AG20443 (cell line): ENCODE results near the gene TAF5L.
"Not testable (repeated sequence)": the region's sequence is repeated elsewhere in the genome, so short reads cannot be mapped to it uniquely, and the experiment has no call there.

ENCODE experiments used
- DNase-seq: peaks from one replicate; pipeline ENCODE4 v3.0.0; 2012; ENCODE audit warnings: low spot score, mixed read lengths

TAF5L gene

DNA sequence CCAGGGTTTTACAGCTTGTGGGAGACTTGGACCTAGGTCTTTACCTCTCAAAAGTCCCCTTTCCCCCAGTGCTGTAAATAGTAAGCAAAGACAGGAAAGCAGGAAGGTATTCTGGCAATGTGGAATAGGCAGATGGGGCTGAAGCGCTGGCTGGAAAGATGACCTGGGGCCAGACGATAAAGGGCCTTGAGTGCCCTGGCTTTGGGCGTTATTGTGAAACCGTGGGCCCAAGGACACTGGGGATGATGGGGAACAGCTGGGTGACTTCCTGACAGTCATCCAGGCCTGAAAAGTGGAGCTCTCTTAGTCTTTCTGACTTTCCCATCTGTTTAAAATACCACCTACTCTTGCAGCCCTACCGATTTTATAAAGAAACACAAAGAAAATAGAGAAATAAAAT is 16.5 kb upstream of the TAF5L start:
- DNase-seq, result no peak

DNA sequence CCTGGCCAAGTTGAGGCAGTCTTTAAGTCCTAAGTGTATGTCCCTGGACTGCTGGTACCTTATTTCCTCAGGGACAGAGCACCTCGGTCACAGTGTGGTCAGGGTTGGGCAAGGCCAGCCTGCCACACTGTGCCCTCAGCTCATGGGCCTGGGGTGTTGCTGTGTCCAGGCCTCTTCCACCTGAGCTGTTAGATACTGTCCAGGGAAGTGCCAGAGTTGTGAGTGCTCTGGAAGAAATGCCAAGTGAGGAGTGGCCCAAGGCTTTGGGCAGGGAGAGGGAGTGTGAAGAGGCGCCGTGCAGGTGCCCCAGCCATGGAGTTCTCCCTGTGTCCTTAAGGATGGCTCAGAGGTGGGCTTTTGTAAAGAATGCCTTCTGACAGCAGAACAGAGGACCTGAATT is 15.4 kb upstream of the TAF5L start:
- DNase-seq, result no peak

DNA sequence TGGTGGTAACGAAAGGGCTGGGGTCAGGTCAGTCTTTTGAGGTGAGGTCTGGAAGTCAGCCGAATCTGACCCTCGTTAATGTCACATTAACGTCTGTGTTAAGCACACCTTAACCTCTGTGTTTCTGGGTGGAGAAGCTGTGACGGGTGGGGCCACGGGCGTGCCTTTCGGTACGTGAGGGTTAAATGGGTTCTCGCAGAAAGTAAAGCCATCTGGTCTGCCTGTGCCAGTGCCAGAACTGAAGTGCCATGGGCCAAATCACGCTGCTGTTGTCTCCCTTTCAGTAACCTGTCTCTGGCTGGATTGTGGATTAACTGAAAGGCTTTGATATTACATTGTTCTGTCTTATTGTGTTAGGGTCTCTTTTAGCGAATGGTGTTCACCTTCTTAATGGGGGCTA is 14.5 kb upstream of the TAF5L start:
- no peak for DNase-seq

DNA sequence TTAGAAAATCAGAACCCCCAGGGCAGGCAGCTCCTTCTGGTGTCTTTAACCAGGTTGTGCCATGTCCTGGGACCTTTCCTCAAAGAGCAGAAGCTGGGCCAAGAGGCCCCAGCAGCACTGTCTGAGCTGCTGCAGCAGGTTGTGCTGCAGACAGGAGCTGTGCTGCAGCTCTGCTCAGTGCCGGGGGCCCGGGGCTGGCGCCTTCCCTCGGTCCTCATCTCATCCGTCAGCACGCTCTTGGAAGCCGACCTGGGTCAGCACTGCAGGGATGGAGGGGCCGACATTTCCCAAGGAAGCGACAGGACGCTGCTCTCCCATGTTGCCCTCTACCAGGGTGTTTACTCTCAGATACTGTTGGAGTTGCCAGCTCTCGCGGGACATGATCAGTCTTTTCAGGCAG is 11.8 kb upstream of the TAF5L start:
- DNase-seq, result no peak

GRCh38 chr1:229636042-229636441 is 10.1 kb upstream of the TAF5L start:
- DNase-seq, result no peak

DNA sequence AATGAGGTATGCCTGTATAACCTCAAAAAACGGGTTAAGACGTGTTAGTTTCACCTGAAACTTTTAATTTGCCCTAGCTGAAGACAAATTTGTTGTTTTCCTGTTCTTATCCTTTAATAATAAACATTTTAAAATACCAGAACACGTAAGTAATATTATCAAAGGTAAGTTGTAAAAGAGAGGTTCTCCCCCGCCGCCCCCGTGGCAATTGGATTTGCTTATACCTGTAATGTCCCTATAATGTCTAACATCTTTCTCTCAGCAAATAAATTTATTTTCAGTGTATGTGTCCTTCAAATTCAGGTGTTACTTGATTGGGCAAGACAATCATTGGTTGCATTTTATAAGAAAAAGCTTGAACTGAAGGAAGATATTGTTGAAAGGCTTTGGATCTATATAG is 6.0 kb upstream of the TAF5L start:
- no peak for DNase-seq

GRCh38 chr1:229631148-229631547 is 5.2 kb upstream of the TAF5L start:
- no peak for DNase-seq

GRCh38 chr1:229629261-229629660 is 3.3 kb upstream of the TAF5L start:
- no peak for DNase-seq

DNA sequence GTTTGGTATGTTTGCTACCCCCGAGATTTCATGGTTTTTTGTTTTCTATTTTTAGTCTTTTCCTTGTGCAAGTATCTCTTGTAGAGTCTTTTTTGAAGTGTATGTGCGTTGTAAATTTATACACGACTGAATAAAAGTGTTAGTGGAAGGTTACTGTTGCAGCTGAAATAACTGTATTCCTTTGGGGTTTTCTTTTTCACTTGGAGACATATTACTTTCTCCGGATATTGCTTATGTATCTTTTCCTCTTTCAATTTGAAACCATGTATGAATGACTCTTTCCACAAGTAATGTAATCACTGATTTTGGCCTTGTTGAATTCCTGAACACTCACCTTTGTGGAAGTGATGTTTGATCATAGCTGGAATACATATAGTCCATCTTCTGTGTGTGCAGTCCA is 1.1 kb upstream of the TAF5L start:
- DNase-seq, result no peak

- peak; percentile 89 for DNase-seq
These were observed 629 bp downstream of the TAF5L start for GRCh38 chr1:229625071-229625914.

DNA sequence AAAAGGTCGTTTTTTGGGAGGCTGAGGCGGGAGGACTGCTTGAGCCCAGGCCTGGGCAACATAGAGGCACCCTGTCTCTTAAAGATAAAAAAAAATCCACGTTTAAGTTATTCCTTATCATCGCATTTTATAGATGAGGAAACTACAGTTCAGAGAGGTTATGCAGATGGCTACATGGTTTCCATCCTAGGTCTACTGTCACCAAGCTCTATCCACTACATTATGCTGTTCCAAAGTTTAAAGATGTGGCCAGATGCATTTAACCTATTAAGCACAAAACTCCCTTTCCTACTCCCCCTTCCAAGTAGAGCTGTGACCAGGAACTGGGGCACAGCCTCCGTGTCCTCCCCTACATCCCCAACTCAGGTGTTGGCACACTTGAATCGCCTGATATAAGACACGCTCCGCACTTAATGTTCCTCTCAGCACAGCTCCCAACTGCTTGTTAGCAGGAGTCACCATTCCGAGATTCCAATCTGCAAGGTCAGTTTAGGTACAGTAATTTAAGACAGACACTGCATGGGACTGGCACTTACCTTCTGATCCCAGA is 1.3 kb downstream of the TAF5L start:
- no peak for DNase-seq

DNA sequence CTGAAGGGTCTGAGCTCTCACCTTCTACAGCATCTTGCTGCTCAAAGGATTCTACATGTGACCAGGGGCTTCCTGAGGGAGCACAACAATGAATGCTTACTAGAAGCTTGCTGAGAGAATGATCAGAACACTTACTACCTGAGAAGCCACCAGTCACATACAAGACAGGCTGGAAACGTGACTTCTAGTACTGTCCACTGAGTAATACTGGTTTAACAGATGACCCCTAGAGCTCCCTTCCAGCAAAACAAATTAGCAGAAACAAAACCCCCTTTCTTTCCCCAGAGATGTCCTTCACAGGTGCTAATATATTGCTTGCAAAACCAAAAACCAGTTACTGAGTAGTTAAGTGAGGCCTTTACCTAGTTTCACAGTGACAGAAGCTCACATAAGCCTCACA is 2.1 kb downstream of the TAF5L start:
- no peak for DNase-seq

- no peak for DNase-seq
These were observed 2.7 kb downstream of the TAF5L start for GRCh38 chr1:229623225-229623624.

DNA sequence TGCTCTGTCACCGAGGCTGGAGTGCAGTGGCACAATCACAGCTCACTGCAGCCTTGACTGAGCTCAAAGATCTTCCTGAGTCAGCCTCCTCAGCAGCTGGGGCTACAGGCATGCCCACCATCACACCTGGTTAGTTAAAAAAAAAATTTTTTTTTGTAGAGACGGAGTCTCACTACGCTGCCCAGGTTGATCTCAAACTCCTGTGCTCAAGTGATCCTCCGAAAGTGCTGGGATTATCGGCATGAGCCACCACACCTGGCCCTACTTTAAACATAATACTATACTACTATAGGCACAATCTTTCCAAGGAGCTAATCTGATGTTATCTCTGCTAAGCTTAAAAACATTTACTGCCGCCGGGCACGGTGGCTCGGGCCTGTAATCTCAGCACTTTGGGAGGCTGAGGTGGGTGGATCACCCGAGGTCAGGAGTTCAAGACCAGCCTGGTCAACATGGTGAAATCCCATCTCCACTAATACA is 3.2 kb downstream of the TAF5L start:
- not testable (repeated sequence) for DNase-seq

DNA sequence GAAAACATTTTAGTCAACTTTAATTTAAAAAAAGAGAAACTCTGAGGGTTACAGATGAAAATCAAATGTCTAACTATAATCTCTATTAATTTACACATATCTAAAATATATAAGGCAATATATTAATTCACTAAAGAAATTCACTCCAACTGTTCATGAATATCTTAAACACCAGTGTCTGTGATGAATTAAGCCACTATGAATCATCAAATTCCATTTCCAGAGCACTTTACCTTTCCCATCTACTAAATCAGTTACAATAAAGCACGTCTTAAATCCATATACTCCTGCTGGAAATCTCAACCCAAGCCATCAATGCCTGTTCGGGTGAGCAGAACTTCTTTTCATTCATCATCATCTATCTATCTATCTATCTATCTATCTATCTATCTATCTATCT is 4.3 kb downstream of the TAF5L start:
- no peak for DNase-seq

DNA sequence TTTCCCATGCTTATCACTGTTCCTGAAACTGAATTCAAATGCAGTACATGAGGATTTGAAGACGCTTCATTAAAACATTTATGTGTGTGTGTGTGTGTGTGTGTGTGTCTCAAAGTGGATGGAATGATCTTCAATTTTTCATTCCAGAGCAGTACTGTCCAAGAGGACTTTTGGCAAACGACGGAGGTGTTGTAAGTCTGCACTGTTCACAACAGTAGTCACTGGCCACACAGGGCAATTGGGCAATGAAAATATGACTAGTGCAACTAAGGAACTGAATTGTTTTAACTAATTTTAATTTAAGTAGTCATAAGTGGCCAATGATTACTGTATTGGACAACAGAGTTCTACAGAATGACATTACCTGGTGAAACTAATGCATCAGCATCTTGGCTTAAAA is 5.0 kb downstream of the TAF5L start:
- peak; percentile 81 for DNase-seq

- DNase-seq, result no peak
These were observed 6.3 kb downstream of the TAF5L start for GRCh38 chr1:229619614-229620013.

GRCh38 chr1:229619002-229619401 is 6.9 kb downstream of the TAF5L start:
- DNase-seq, result no peak

DNA sequence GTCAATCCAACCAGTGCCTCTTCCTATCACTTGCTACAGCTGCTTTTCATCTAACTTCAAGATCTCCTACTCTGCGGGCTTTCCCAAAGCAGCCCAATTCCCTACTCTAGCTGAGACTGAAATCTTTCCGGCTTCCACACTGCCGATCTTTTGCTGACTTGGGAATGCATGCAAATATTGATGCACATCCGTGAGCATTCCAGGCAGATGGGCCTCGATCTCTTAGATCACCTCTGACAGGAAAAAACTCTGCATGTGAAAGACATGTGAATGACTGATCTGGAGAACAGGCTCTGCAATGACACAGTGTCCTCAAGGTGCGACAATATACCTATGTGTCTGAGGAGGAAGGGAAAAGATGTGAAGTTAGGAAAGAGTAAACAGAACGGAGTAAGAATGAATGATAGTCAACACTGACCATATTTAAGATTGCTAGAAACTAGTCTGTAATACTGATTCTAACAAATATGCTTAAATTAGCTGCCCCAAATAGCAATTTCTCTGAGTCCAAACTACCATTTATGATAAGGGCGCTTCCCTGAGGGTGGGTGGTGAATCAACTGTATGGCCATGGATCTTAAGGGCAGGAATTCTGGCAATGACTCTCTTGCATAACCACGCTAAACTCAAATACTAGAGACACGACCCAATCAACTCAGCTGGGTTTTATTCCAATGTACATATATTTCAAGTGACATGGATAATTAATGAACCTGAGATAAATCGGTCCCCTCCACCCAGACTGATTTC is 8.4 kb downstream of the TAF5L start:
- no peak for DNase-seq

DNA sequence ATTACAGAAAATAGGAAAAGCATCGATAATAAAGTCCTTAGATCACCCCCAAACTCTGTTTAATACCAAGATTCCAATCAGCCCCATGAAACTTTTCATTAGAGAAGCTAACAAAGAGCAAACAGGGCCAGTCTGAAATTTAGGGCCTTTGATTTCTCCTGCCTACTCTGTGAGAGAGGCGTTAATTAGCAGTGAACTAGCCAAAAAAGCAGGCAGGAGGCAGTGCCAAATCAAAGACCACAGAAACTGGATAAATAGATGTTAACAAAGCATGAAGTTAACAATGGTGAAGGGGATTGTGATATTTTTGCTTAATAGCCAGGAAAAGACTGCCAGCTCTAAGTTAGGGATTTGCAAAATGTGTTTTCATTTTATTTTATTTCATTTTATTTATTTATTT is 11.2 kb downstream of the TAF5L start:
- DNase-seq, result no peak

DNA sequence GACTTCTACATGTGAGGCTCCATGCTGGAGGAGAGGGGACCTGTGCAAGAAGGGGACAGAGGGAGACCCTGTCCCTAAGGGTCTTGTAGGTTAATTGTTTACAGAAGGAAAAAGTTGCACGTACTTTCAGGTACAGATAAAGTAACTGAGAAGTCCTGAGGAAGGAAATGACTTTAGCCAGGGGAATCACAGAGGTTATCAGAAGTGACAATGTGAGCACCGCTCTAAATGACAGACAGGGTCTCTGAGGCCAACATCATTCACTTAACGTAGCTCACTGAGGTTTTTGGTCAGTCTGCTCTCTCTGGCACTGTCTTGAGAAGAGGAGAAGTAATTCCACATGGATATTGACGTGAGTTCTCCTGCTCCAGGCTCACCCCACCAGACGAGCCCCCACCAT is 12.0 kb downstream of the TAF5L start:
- no peak for DNase-seq

- DNase-seq, result no peak
These were observed 17.3 kb downstream of the TAF5L start for GRCh38 chr1:229608590-229608989.

DNA sequence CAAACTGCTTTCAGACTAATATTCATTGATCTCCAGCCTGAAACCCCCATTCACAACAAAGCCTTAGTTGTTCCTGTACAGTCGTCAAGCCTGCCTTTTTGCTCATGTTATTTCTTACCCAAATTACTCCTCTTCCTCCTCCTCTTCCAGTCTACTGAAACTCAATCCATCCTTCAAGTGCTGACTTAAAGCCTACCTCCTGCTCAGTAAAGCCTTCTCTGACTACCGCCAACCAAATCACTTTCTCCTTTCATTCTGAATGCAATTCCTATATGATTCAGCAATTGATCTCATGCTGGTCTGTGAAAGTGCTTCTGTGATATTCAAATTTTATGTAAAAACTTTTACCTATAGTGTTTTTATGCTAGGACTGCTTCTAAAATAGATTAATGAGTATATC is 18.6 kb downstream of the TAF5L start:
- DNase-seq, result no peak
